GM12878 (cell line): ENCODE results near the gene EFCAB8. TPM values are rescaled to one million over a fixed set of nuclear protein-coding genes. Genes with fewer than 3 reads are reported as not detected.

Experiments used
- ATAC-seq: fragments of 200-7000 bp; cut with Tn5 transposase; 3 replicates; pipeline ENCODE4 v1.9.1; 2020; ENCODE audit warnings: mild to moderate bottlenecking, moderate library complexity
- BruUV-seq: library from RNA; stranded (reverse); fragments of 400-500 nt; replicated peaks from 2 replicates; lab custom pipeline; 2021; lab: Mats Ljungman, UMichigan
- CTCF ChIA-PET: fragments of 300-600 bp; sonication (Branson Sonifier 250); formaldehyde crosslinking; extraction: SDS; loops from one replicate; lab custom pipeline; 2021; ENCODE audit warnings: inconsistent platforms; lab: Yijun Ruan, JAX
- POLR2A ChIA-PET: fragments of 350-600 bp; formaldehyde crosslinking; extraction: SDS; loops from one replicate; lab custom pipeline; 2021; ENCODE audit warnings: inconsistent platforms; lab: Charles Lee
- RAD21 ChIA-PET: fragments of 300-600 bp; sonication (Branson Sonifier 250); formaldehyde crosslinking; loops from one replicate; lab custom pipeline; 2023; ENCODE audit warnings: antibody characterized with exemption; ENCODE audit not compliant: unreplicated experiment; lab: Charles Lee
- SMC1A ChIA-PET: fragments of 300-600 bp; sonication (Branson Sonifier 250); formaldehyde crosslinking; loops from one replicate; lab custom pipeline; 2023; ENCODE audit not compliant: unreplicated experiment, uncharacterized antibody; lab: Charles Lee
- DNase-seq: peaks from one replicate; pipeline ENCODE4 v3.0.0-alpha.2; 2011; ENCODE audit warnings: low read depth, low spot score
- FAIRE-seq: peaks from 3 replicates; lab custom pipeline; 2011; peaks lifted over from hg19 to GRCh38; lab: Jason Lieb, UNC
- H2AFZ ChIP-seq: 2 replicates; pipeline ENCODE4 v1.6.0; 2011; ENCODE audit warnings: low read depth, low read length, control low read depth; ENCODE audit not compliant: control insufficient read depth
- H3K27ac ChIP-seq: 2 replicates; pipeline ENCODE4 v1.5.1; 2011; ENCODE audit warnings: control low read depth; ENCODE audit not compliant: control insufficient read depth, insufficient read depth
- H3K27me3 ChIP-seq, 2 experiments: replicated peaks in 1 of 2; 2 replicates each; pipeline versions ENCODE4 v1.6.0 to v1.6.1; 2011; ENCODE audit warnings: low read length in 1 of 2; ENCODE audit not compliant: control insufficient read depth in 2 of 2, insufficient read depth in 2 of 2
- H3K36me3 ChIP-seq, 2 experiments: 2 replicates each; pipeline ENCODE4 v1.5.1; 2011; ENCODE audit warnings: low read length in 1 of 2; ENCODE audit not compliant: control insufficient read depth in 2 of 2, insufficient read depth in 2 of 2
- H3K4me1 ChIP-seq: 2 replicates; pipeline ENCODE4 v1.6.1; 2011; ENCODE audit warnings: mild to moderate bottlenecking, low read length, moderate library complexity, mixed read lengths; ENCODE audit not compliant: control insufficient read depth, insufficient read depth
- H3K4me2 ChIP-seq: 2 replicates; pipeline ENCODE4 v1.6.0; 2011; ENCODE audit warnings: control low read depth; ENCODE audit not compliant: control insufficient read depth, insufficient read depth
- H3K4me3 ChIP-seq: fragments of 200-600 bp; sonication (generic); 2 replicates; pipeline ENCODE4 v1.5.1; 2016
- H3K79me2 ChIP-seq: 2 replicates; pipeline ENCODE4 v1.6.0; 2011; ENCODE audit warnings: low read length; ENCODE audit not compliant: control insufficient read depth, insufficient read depth
- H3K9ac ChIP-seq: 2 replicates; pipeline ENCODE4 v1.8.0; 2011; ENCODE audit warnings: low read length, control low read depth, mixed read lengths; ENCODE audit not compliant: control insufficient read depth, insufficient read depth
- H3K9me3 ChIP-seq: replicated peaks from 3 replicates; pipeline ENCODE4 v1.5.1; 2011; ENCODE audit warnings: mild to moderate bottlenecking, low read length; ENCODE audit not compliant: control insufficient read depth, insufficient read depth
- H4K20me1 ChIP-seq: 2 replicates; pipeline ENCODE4 v1.6.0; 2011; ENCODE audit not compliant: control insufficient read depth, insufficient read depth
- ATF7 ChIP-seq: fragments of 450-650 bp; IDR thresholded peaks from 2 replicates; pipeline ENCODE4 v1.6.1; 2016; ENCODE audit warnings: low read depth, mild to moderate bottlenecking
- BACH1 ChIP-seq: fragments of 450-650 bp; IDR thresholded peaks from 2 replicates; pipeline ENCODE4 v1.6.1; 2017; ENCODE audit warnings: mild to moderate bottlenecking, borderline replicate concordance
- BHLHE40 ChIP-seq, 2 experiments: fragments of 450-650 bp in 1 of 2; IDR thresholded peaks; 2 replicates each; pipeline ENCODE4 v1.6.1; 2011 to 2017; ENCODE audit warnings: low read depth in 2 of 2, borderline replicate concordance in 1 of 2, improper control_type of control experiment in 1 of 2, low read length in 1 of 2, mild to moderate bottlenecking in 1 of 2
- CREM ChIP-seq: IDR thresholded peaks from 2 replicates; pipeline ENCODE4 v1.6.1; 2014; ENCODE audit warnings: antibody characterized with exemption, low read depth
- E2F8 ChIP-seq: fragments of 450-650 bp; IDR thresholded peaks from 2 replicates; pipeline ENCODE4 v1.6.1; 2018; ENCODE audit warnings: mild to moderate bottlenecking, low read depth, moderate library complexity; ENCODE audit not compliant: partially characterized antibody
- IRF5 ChIP-seq: fragments of 450-650 bp; IDR thresholded peaks from 2 replicates; pipeline ENCODE4 v1.6.1; 2017; ENCODE audit warnings: borderline replicate concordance
- KAT2A ChIP-seq: conservative IDR thresholded peaks from 2 replicates; pipeline ENCODE4 v1.6.1; 2011; ENCODE audit warnings: low read depth, low read length; ENCODE audit not compliant: control insufficient read depth
- MYC ChIP-seq: IDR thresholded peaks from 2 replicates; pipeline ENCODE4 v1.6.1; 2011; ENCODE audit warnings: mild to moderate bottlenecking, low read length, moderate library complexity, inconsistent platforms; ENCODE audit not compliant: insufficient read depth, insufficient replicate concordance, insufficient read length, severe bottlenecking
- NBN ChIP-seq: fragments of 450-650 bp; IDR thresholded peaks from 2 replicates; pipeline ENCODE4 v1.6.1; 2016
- RAD51 ChIP-seq: fragments of 450-650 bp; IDR thresholded peaks from 2 replicates; pipeline ENCODE4 v1.6.1; 2016; ENCODE audit warnings: moderate library complexity, mild to moderate bottlenecking, inconsistent platforms
- SIX5 ChIP-seq: IDR thresholded peaks from 2 replicates; pipeline ENCODE4 v1.6.1; 2011; ENCODE audit warnings: mild to moderate bottlenecking, low read depth, low read length, moderate library complexity; ENCODE audit not compliant: severe bottlenecking
- SMAD5 ChIP-seq: IDR thresholded peaks from 2 replicates; pipeline ENCODE4 v1.6.1; 2016; ENCODE audit warnings: antibody characterized with exemption, low read depth
- SREBF1 ChIP-seq: IDR thresholded peaks from 2 replicates; pipeline ENCODE4 v1.6.1; 2012; ENCODE audit warnings: mild to moderate bottlenecking, low read length
- ZBTB33 ChIP-seq: fragments of 450-650 bp; IDR thresholded peaks from 2 replicates; pipeline ENCODE4 v1.6.1; 2017; ENCODE audit warnings: mild to moderate bottlenecking
- ZNF384 ChIP-seq: IDR thresholded peaks from 2 replicates; pipeline ENCODE4 v1.6.1; 2012; ENCODE audit warnings: low read depth, mild to moderate bottlenecking, low read length, improper control_type of control experiment, borderline replicate concordance
- WGBS: methylation state at CpG from one replicate; pipeline ENCODE4 v1.1.6; 2016; ENCODE audit warnings: low lambda C conversion rate; ENCODE audit not compliant: insufficient replicate concordance, insufficient coverage; ENCODE audit errors: missing lambda C conversion rate; 5-methylcytosine and 5-hydroxymethylcytosine counted together
- in situ Hi-C: fragments of 300-500 bp; cut with MboI; formaldehyde crosslinking; loops from 9 replicates; pipeline ENCODE4 v1.14.3; 2018; ENCODE audit warnings: mixed read lengths
- intact Hi-C: fragments of 100-400 bp; cut with micrococcal nuclease; formaldehyde crosslinking; loops from one replicate; pipeline ENCODE4 v1.14.2; 2022; ENCODE audit not compliant: unreplicated experiment
- polyA plus RNA-seq, 11 experiments: library from polyadenylated mRNA; depleted of rRNA in 4 of 11; unstranded in 6 of 11; stranded (reverse) in 5 of 11; fragments of >200 nt; fragmentation: Nextera tagmentation in 4 of 11; fragmentation: Illumina TruSeq in 1 of 11; extraction: Ambion mirVana in 4 of 11; extraction: Trizol in 1 of 11; gene quantifications; 1 replicate in 1 of 11; 2 replicates in 10 of 11; pipeline versions ENCODE4 v1.2.1 to v1.2.3, GENCODE V29; 2011 to 2016; ENCODE audit warnings: inconsistent platforms in 2 of 11, missing spikeins in 2 of 11, low read depth in 1 of 11
- total RNA-seq, 4 experiments: library from RNA; depleted of rRNA in 3 of 4; stranded (reverse); fragments of >200 nt in 3 of 4; fragmentation: Illumina TruSeq in 1 of 4; extraction: Trizol in 1 of 4; gene quantifications; 2 replicates each; pipeline versions ENCODE4 v1.2.1 to v1.2.3, GENCODE V29; 2013 to 2021
- TF ChIP-seq, protein P1 (sequence below): fragments of 450-650 bp; IDR thresholded peaks from 2 replicates; pipeline ENCODE4 v1.6.1; 2014; ENCODE audit warnings: mild to moderate bottlenecking

Gene EFCAB8
- total and polyA plus RNA-seq, 10 of the 15 experiments (the other 5 are each of a cell fraction or from before 2014, with no cell fraction given): 0.04 to 0.18 (median 0.06) TPM; not detected in 4

DNA sequence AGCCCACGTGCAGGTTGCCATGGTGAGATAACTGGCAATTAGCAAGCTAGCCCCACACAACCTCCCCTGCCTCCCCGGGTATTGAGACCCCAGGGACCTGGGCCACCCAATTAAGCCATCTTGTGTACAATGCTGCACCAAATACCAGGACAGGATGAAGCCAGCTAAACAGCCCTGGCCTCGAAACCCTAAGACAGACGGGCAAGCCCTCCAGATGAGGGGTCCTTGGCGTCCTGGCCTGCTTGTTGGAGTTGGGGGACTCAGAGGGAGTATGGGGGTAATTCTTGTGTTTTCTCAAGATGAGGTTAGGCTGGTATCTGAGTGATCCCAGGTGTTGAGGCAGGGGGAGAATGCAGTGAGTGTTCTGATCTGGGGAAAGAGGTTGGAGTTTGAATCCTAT, 47.8 kb upstream of the EFCAB8 start:
- TF ChIP-seq, protein P1, sequence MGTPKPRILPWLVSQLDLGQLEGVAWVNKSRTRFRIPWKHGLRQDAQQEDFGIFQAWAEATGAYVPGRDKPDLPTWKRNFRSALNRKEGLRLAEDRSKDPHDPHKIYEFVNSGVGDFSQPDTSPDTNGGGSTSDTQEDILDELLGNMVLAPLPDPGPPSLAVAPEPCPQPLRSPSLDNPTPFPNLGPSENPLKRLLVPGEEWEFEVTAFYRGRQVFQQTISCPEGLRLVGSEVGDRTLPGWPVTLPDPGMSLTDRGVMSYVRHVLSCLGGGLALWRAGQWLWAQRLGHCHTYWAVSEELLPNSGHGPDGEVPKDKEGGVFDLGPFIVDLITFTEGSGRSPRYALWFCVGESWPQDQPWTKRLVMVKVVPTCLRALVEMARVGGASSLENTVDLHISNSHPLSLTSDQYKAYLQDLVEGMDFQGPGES: no peak
- TF ChIP-seq NBN (no peak), IRF5 (no peak), BHLHE40 (IDR thresholded peaks at IDR 0.05; ENCODE audit: borderline replicate concordance in 1 of 2, low read depth in 2 of 2, low read length in 1 of 2) (no peak), CREM (no peak), ZBTB33 (no peak), E2F8 (no peak), RAD51 (no peak), SREBF1 (no peak), SMAD5 (no peak), SIX5 (no peak), ZNF384 (no peak), MYC (no peak), KAT2A (no peak), ATF7 (no peak), BACH1 (no peak)
- Histone ChIP-seq H3K4me3 (no peak overlapping the region), H3K9me3 (no peaks in the 10 kb centered on the region), H3K27ac (no peak overlapping the region), H3K36me3 (no peaks in the 10 kb centered on the region), H3K4me1 (peaks cover 2% of the 10 kb centered on the region; the same call in 1 of the 2 replicates), H3K4me2 (no peak overlapping the region), H4K20me1 (no peaks in the 10 kb centered on the region), H2AFZ (no peak overlapping the region), H3K27me3 (no peaks in the 10 kb centered on the region; a peak in 1 of 4 replicates), H3K9ac (no peak overlapping the region), H3K79me2 (no peaks in the 10 kb centered on the region)
- no peak for DNase-seq
- RAD21 ChIA-PET: no interaction called here
- intact Hi-C loops: no loop called here
- no peak for ATAC-seq
- CTCF ChIA-PET: no interaction called here
- 19% methylated on average over 5 of the region's 5 CpGs for WGBS
- in situ Hi-C loops: no loop called here
- no peak for FAIRE-seq
- SMC1A ChIA-PET: no interaction called here
- no TSS peak for BruUV-seq
- POLR2A ChIA-PET: interaction anchor here (1.0 kb wide), 1 partner anchor 8 kb away, joined by 3 read pairs; no protein-coding TSS in a partner anchor
